HG02642 (cell line): ENCODE results near the gene LETM1.
"Not testable (repeated sequence)": the region's sequence is repeated elsewhere in the genome, so short reads cannot be mapped to it uniquely, and the experiment has no call there.

ENCODE experiments used
- ATAC-seq: cut with Tn5 transposase; IDR thresholded peaks from one replicate; pipeline ENCODE4 v1.9.1; 2021; ENCODE audit warnings: mild to moderate bottlenecking; ENCODE audit not compliant: unreplicated experiment, poor library complexity

LETM1 gene

GRCh38 chr4:1855333-1856070, 454 bp downstream of the LETM1 start:
- peak; percentile 0 for ATAC-seq

GRCh38 chr4:1854752-1855151, 1.2 kb downstream of the LETM1 start:
- ATAC-seq = no peak

GRCh38 chr4:1852904-1853623, 2.9 kb downstream of the LETM1 start:
- no peak for ATAC-seq

- no peak for ATAC-seq
Measured at GRCh38 chr4:1851575-1852410, 4.2 kb downstream of the LETM1 start.

GRCh38 chr4:1851160-1851559, 4.8 kb downstream of the LETM1 start:
- no peak for ATAC-seq

- ATAC-seq = no peak
Measured at GRCh38 chr4:1850276-1850675, 5.7 kb downstream of the LETM1 start.

- no peak for ATAC-seq
Measured at GRCh38 chr4:1846580-1846979, 9.4 kb downstream of the LETM1 start.

- ATAC-seq = not testable (repeated sequence)
Measured at GRCh38 chr4:1844618-1845017, 11.3 kb downstream of the LETM1 start.

GRCh38 chr4:1843852-1844251, 12.1 kb downstream of the LETM1 start:
- no peak for ATAC-seq

GRCh38 chr4:1842993-1843448, 12.9 kb downstream of the LETM1 start:
- no peak for ATAC-seq

GRCh38 chr4:1842339-1842895, 13.5 kb downstream of the LETM1 start:
- no peak for ATAC-seq

GRCh38 chr4:1841887-1842210, 14.1 kb downstream of the LETM1 start:
- no peak for ATAC-seq

GRCh38 chr4:1841201-1841886, 14.6 kb downstream of the LETM1 start:
- no peak for ATAC-seq

- no peak for ATAC-seq
Measured at GRCh38 chr4:1839282-1839681, 16.7 kb downstream of the LETM1 start.

GRCh38 chr4:1837069-1837468, 18.9 kb downstream of the LETM1 start:
- ATAC-seq = no peak

- no peak for ATAC-seq
Measured at GRCh38 chr4:1836650-1837049, 19.3 kb downstream of the LETM1 start.

GRCh38 chr4:1835836-1836235, 20.1 kb downstream of the LETM1 start:
- ATAC-seq = not testable (repeated sequence)

GRCh38 chr4:1834047-1834775, 21.7 kb downstream of the LETM1 start:
- ATAC-seq = peak; percentile 57

GRCh38 chr4:1833307-1834046, 22.5 kb downstream of the LETM1 start:
- peak; percentile 15 for ATAC-seq
